Urinary bladder (tissue), 4 donors: ENCODE measurements around the gene APPL2. TPM values are rescaled to one million over a fixed set of nuclear protein-coding genes. Genes with fewer than 3 reads are reported as not detected.
A peak's percentile ranks its signal among the peaks of the same experiment; 100 is the strongest.

ENCODE experiments used
- DNase-seq: peaks from one replicate; pipeline ENCODE4 v3.0.0-alpha.2; 2015; ENCODE audit errors: extremely low spot score
- H3K27ac ChIP-seq: one replicate; pipeline ENCODE4 v1.5.1; 2013; ENCODE audit warnings: low read depth, mild to moderate bottlenecking, moderate library complexity
- H3K36me3 ChIP-seq: one replicate; pipeline ENCODE4 v1.6.1; 2013; ENCODE audit warnings: mild to moderate bottlenecking, moderate library complexity; ENCODE audit not compliant: insufficient read depth
- H3K4me1 ChIP-seq: one replicate; pipeline ENCODE4 v1.6.1; 2013; ENCODE audit warnings: mild to moderate bottlenecking, moderate library complexity; ENCODE audit not compliant: insufficient read depth
- H3K4me3 ChIP-seq: one replicate; pipeline ENCODE4 v1.5.1; 2013; ENCODE audit warnings: low read depth, low read length
- WGBS: extraction: QIAGEN DNeasy Blood & Tissue Kit; methylation state at CpG from one replicate; pipeline ENCODE4 v1.1.7; 2013; 5-methylcytosine and 5-hydroxymethylcytosine counted together
- polyA plus RNA-seq: library from polyadenylated mRNA; stranded (reverse); fragments of 200-250 nt; gene quantifications from one replicate; pipeline ENCODE4 v1.2.3, GENCODE V29; 2013
- total RNA-seq: library from RNA; depleted of rRNA; stranded (reverse); fragments of >200 nt; gene quantifications from one replicate; pipeline ENCODE4 v1.2.3, GENCODE V29; 2014
- donor health status: healthy with polysubstance abuse.
- donor health status: healthy.

APPL2 gene
- total RNA-seq (51.0 TPM), polyA plus RNA-seq (14.6 TPM)

- peak within 1 kb of the TSS; percentile 97 for H3K4me3 ChIP-seq
- H3K27ac ChIP-seq: peak within 1 kb of the TSS; percentile 97
- peaks cover 2% of the 10 kb centered on the region for H3K4me1 ChIP-seq
- H3K36me3 ChIP-seq: no peaks in the 10 kb centered on the region
- DNase-seq: peak; percentile 80
- WGBS: under 1% methylated on average over 80 of the region's 80 CpGs
These were observed at the start of gene APPL2 for GRCh38 chr12:105235732-105236476. APPL2 (minus strand) TSS chr12:105236174; CDS start chr12:105236012, 162 bp downstream.

- H3K36me3 ChIP-seq: no peaks in the 10 kb centered on the region
- WGBS: 75% methylated on average over 1 of the region's 1 CpG
- no peak for DNase-seq
These were observed 49.4 kb upstream of the APPL2 start for GRCh38 chr12:105285378-105285777.

GRCh38 chr12:105281694-105282049, 45.7 kb upstream of the APPL2 start:
- WGBS: 88% methylated on average over 1 of the region's 1 CpG

More at GRCh38 chr12:105285378-105285777, 49.4 kb upstream of the APPL2 start:
- Histone ChIP-seq H3K4me1 (no peaks in the 10 kb centered on the region), H3K4me3 (no peak overlapping the region), H3K27ac (no peak overlapping the region)

GRCh38 chr12:105280966-105281693, 45.2 kb upstream of the APPL2 start:
- no peak for DNase-seq
- Histone ChIP-seq H3K27ac (no peak overlapping the region), H3K4me3 (no peak overlapping the region), H3K36me3 (no peaks in the 10 kb centered on the region), H3K4me1 (no peaks in the 10 kb centered on the region)
- 75% methylated on average over 6 of the region's 6 CpGs for WGBS

More at GRCh38 chr12:105281694-105282049, 45.7 kb upstream of the APPL2 start:
- H3K27ac ChIP-seq: no peak overlapping the region
- DNase-seq: no peak
- no peak overlapping the region for H3K4me3 ChIP-seq
- H3K36me3 ChIP-seq: no peaks in the 10 kb centered on the region
- no peaks in the 10 kb centered on the region for H3K4me1 ChIP-seq

GRCh38 chr12:105279460-105280056, 43.6 kb upstream of the APPL2 start:
- Histone ChIP-seq H3K4me3 (no peak overlapping the region), H3K27ac (no peak overlapping the region), H3K4me1 (no peaks in the 10 kb centered on the region), H3K36me3 (no peaks in the 10 kb centered on the region)
- no peak for DNase-seq
- 71% methylated on average over 6 of the region's 6 CpGs for WGBS

GRCh38 chr12:105278043-105278697, 42.2 kb upstream of the APPL2 start:
- H3K27ac ChIP-seq: no peak overlapping the region

GRCh38 chr12:105275997-105276733, 40.2 kb upstream of the APPL2 start:
- Histone ChIP-seq H3K36me3 (no peaks in the 10 kb centered on the region), H3K27ac (no peak overlapping the region), H3K4me3 (no peak overlapping the region), H3K4me1 (no peaks in the 10 kb centered on the region)
- no peak for DNase-seq
- WGBS: 86% methylated on average over 3 of the region's 3 CpGs

More at GRCh38 chr12:105278043-105278697, 42.2 kb upstream of the APPL2 start:
- 69% methylated on average over 4 of the region's 4 CpGs for WGBS
- Histone ChIP-seq H3K4me1 (no peaks in the 10 kb centered on the region), H3K36me3 (no peaks in the 10 kb centered on the region), H3K4me3 (no peak overlapping the region)
- no peak for DNase-seq

- Histone ChIP-seq H3K4me3 (no peak overlapping the region), H3K36me3 (no peaks in the 10 kb centered on the region), H3K27ac (no peak overlapping the region), H3K4me1 (no peaks in the 10 kb centered on the region)
- 81% methylated on average over 5 of the region's 5 CpGs for WGBS
- no peak for DNase-seq
These were observed 38.6 kb upstream of the APPL2 start for GRCh38 chr12:105274571-105274970.

GRCh38 chr12:105273601-105274000, 37.6 kb upstream of the APPL2 start:
- Histone ChIP-seq H3K4me1 (no peaks in the 10 kb centered on the region), H3K36me3 (no peaks in the 10 kb centered on the region), H3K4me3 (no peak overlapping the region), H3K27ac (no peak overlapping the region)
- DNase-seq: no peak
- WGBS: 83% methylated on average over 2 of the region's 2 CpGs

- H3K4me3 ChIP-seq: no peak overlapping the region
- H3K4me1 ChIP-seq: no peaks in the 10 kb centered on the region
- DNase-seq: no peak
- H3K36me3 ChIP-seq: no peaks in the 10 kb centered on the region
- H3K27ac ChIP-seq: no peak overlapping the region
- WGBS: 88% methylated on average over 4 of the region's 4 CpGs
These were observed 36.9 kb upstream of the APPL2 start for GRCh38 chr12:105272814-105273416.

GRCh38 chr12:105272152-105272551, 36.2 kb upstream of the APPL2 start:
- no peaks in the 10 kb centered on the region for H3K4me1 ChIP-seq
- WGBS: 69% methylated on average over 3 of the region's 3 CpGs
- H3K36me3 ChIP-seq: no peaks in the 10 kb centered on the region
- DNase-seq: no peak
- H3K4me3 ChIP-seq: no peak overlapping the region
- no peak overlapping the region for H3K27ac ChIP-seq

- Histone ChIP-seq H3K27ac (no peak overlapping the region), H3K4me3 (no peak overlapping the region), H3K4me1 (no peaks in the 10 kb centered on the region), H3K36me3 (no peaks in the 10 kb centered on the region)
- no peak for DNase-seq
- 74% methylated on average over 1 of the region's 1 CpG for WGBS
These were observed 35.4 kb upstream of the APPL2 start for GRCh38 chr12:105271364-105271763.
